HG03060 (cell line): ENCODE results near the gene RANBP3.
"Not testable (repeated sequence)": the region's sequence is repeated elsewhere in the genome, so short reads cannot be mapped to it uniquely, and the experiment has no call there.

Experiments used
- ATAC-seq: cut with Tn5 transposase; IDR thresholded peaks from one replicate; pipeline ENCODE4 v1.9.1; 2021; ENCODE audit warnings: low read depth, moderate number of reproducible peaks; ENCODE audit not compliant: unreplicated experiment

The RANBP3 gene

GRCh38 chr19:6007866-6008265, 29.9 kb upstream of the RANBP3 start:
- ATAC-seq = no peak

GRCh38 chr19:6006896-6007295, 29.0 kb upstream of the RANBP3 start:
- ATAC-seq = no peak

- ATAC-seq = not testable (repeated sequence)
Measured at GRCh38 chr19:6006070-6006446, 28.1 kb upstream of the RANBP3 start.

- no peak for ATAC-seq
Measured at GRCh38 chr19:6005321-6006069, 27.6 kb upstream of the RANBP3 start.

GRCh38 chr19:6003976-6004375, 26.0 kb upstream of the RANBP3 start:
- no peak for ATAC-seq

- no peak for ATAC-seq
Measured at GRCh38 chr19:6002591-6002990, 24.7 kb upstream of the RANBP3 start.

GRCh38 chr19:6000228-6000847, 22.4 kb upstream of the RANBP3 start:
- no peak for ATAC-seq

- ATAC-seq = no peak
Measured at GRCh38 chr19:5999693-6000092, 21.8 kb upstream of the RANBP3 start.

GRCh38 chr19:5997371-5997770, 19.4 kb upstream of the RANBP3 start:
- ATAC-seq = no peak

GRCh38 chr19:5996623-5997320, 18.8 kb upstream of the RANBP3 start:
- no peak for ATAC-seq

- ATAC-seq = no peak
Measured at GRCh38 chr19:5996102-5996501, 18.2 kb upstream of the RANBP3 start.

- ATAC-seq = no peak
Measured at GRCh38 chr19:5995606-5996005, 17.7 kb upstream of the RANBP3 start.

GRCh38 chr19:5994405-5995165, 16.6 kb upstream of the RANBP3 start:
- no peak for ATAC-seq

- ATAC-seq = no peak
Measured at GRCh38 chr19:5993648-5994358, 15.9 kb upstream of the RANBP3 start.

- no peak for ATAC-seq
Measured at GRCh38 chr19:5993201-5993600, 15.3 kb upstream of the RANBP3 start.

GRCh38 chr19:5992756-5993155, 14.8 kb upstream of the RANBP3 start:
- ATAC-seq = no peak

GRCh38 chr19:5991244-5991838, 13.4 kb upstream of the RANBP3 start:
- no peak for ATAC-seq

GRCh38 chr19:5990289-5990797, 12.4 kb upstream of the RANBP3 start:
- no peak for ATAC-seq

GRCh38 chr19:5989388-5990074, 11.6 kb upstream of the RANBP3 start:
- ATAC-seq = no peak
